Amniotic epithelial cell (primary cell): Measurements from ENCODE around the gene TENT5A.
A peak's percentile ranks its signal among the peaks of the same experiment; 100 is the strongest.
"Not testable (repeated sequence)": the region's sequence is repeated elsewhere in the genome, so short reads cannot be mapped to it uniquely, and the experiment has no call there.

Experiments used
- DNase-seq: peaks from one replicate; pipeline ENCODE4 v3.0.0-alpha.2; 2010; ENCODE audit warnings: low read depth

Gene TENT5A

GRCh38 chr6:81750681-81751387, 1.6 kb downstream of the TENT5A start:
- no peak for DNase-seq

- no peak for DNase-seq
These were observed 2.3 kb downstream of the TENT5A start for GRCh38 chr6:81750200-81750599.

- DNase-seq, result peak; percentile 60
These were observed 2.8 kb downstream of the TENT5A start for GRCh38 chr6:81749707-81750106.

- peak; percentile 40 for DNase-seq
These were observed 3.5 kb downstream of the TENT5A start for GRCh38 chr6:81748994-81749393.

- peak; percentile 44 for DNase-seq
These were observed 5.2 kb downstream of the TENT5A start for GRCh38 chr6:81747327-81747726.

- DNase-seq, result no peak
These were observed 8.3 kb downstream of the TENT5A start for GRCh38 chr6:81744131-81744530.

- no peak for DNase-seq
These were observed 8.8 kb downstream of the TENT5A start for GRCh38 chr6:81743649-81744048.

GRCh38 chr6:81741689-81742088, 10.8 kb downstream of the TENT5A start:
- DNase-seq, result no peak

- not testable (repeated sequence) for DNase-seq
These were observed 11.9 kb downstream of the TENT5A start for GRCh38 chr6:81740591-81740990.

GRCh38 chr6:81739230-81740195, 13.0 kb downstream of the TENT5A start:
- DNase-seq, result no peak

GRCh38 chr6:81736428-81736827, 16.1 kb downstream of the TENT5A start:
- no peak for DNase-seq

GRCh38 chr6:81735756-81736380, 16.6 kb downstream of the TENT5A start:
- peak; percentile 50 for DNase-seq

- no peak for DNase-seq
These were observed 17.9 kb downstream of the TENT5A start for GRCh38 chr6:81734500-81735150.

- no peak for DNase-seq
These were observed 18.4 kb downstream of the TENT5A start for GRCh38 chr6:81734081-81734480.

- DNase-seq, result peak; percentile 25
These were observed 20.7 kb downstream of the TENT5A start for GRCh38 chr6:81731814-81732213.

- DNase-seq, result no peak
These were observed 24.5 kb downstream of the TENT5A start for GRCh38 chr6:81727876-81728517.

GRCh38 chr6:81725127-81725526, 27.4 kb downstream of the TENT5A start:
- DNase-seq, result no peak

- DNase-seq, result peak; percentile 73
These were observed 29.8 kb downstream of the TENT5A start for GRCh38 chr6:81722506-81723223.

- no peak for DNase-seq
These were observed 32.1 kb downstream of the TENT5A start for GRCh38 chr6:81720427-81720826.

- DNase-seq, result peak; percentile 43
These were observed 34.4 kb downstream of the TENT5A start for GRCh38 chr6:81718126-81718525.

GRCh38 chr6:81714684-81715083, 37.8 kb downstream of the TENT5A start:
- DNase-seq, result no peak
